Measurements from ENCODE around the gene NALCN.
A peak's percentile ranks its signal among the peaks of the same experiment; 100 is the strongest.

The NALCN gene

GRCh38 chr13:101416181-101417042 is at the start of gene NALCN:
Gene NALCN (minus strand): TSS chr13:101416508. CDS start chr13:101399126, 17,382 bp downstream.
- peak within 1 kb of the TSS; percentile 63 for H3K4me3 ChIP-seq (ENCODE audit: control insufficient read depth, low read depth, low read length)
- no peak for TF ChIP-seq CTCF (conservative IDR thresholded peaks at IDR 0.05; ENCODE audit: control insufficient read depth, insufficient read depth, low read depth, low read length)
- no peak for DNase-seq (ENCODE audit: low read depth)

GRCh38 chr13:101465877-101466276 is 49.6 kb upstream of the NALCN start:
- peak; percentile 91 for DNase-seq (ENCODE audit: low read depth)
- no peak overlapping the region for H3K4me3 ChIP-seq (ENCODE audit: control insufficient read depth, low read depth, low read length)

GRCh38 chr13:101457176-101457575 is 40.9 kb upstream of the NALCN start:
- no peak for TF ChIP-seq CTCF (conservative IDR thresholded peaks at IDR 0.05; ENCODE audit: control insufficient read depth, insufficient read depth, low read depth, low read length)
- DNase-seq (ENCODE audit: low read depth): no peak
- H3K4me3 ChIP-seq (ENCODE audit: control insufficient read depth, low read depth, low read length): no peak overlapping the region

More at GRCh38 chr13:101465877-101466276, 49.6 kb upstream of the NALCN start:
- TF ChIP-seq CTCF (conservative IDR thresholded peaks at IDR 0.05; ENCODE audit: control insufficient read depth, insufficient read depth, low read depth, low read length): no peak

- no peak overlapping the region for H3K4me3 ChIP-seq (ENCODE audit: control insufficient read depth, low read depth, low read length)
- TF ChIP-seq CTCF (conservative IDR thresholded peaks at IDR 0.05; ENCODE audit: control insufficient read depth, insufficient read depth, low read depth, low read length): no peak
- peak; percentile 93 for DNase-seq (ENCODE audit: low read depth)
Observed at GRCh38 chr13:101455863-101456262, 39.6 kb upstream of the NALCN start.

- no peak for TF ChIP-seq CTCF (conservative IDR thresholded peaks at IDR 0.05; ENCODE audit: control insufficient read depth, insufficient read depth, low read depth, low read length)
- peak overlapping the region; percentile 84 for H3K4me3 ChIP-seq (ENCODE audit: control insufficient read depth, low read depth, low read length)
- DNase-seq (ENCODE audit: low read depth): no peak
Observed at GRCh38 chr13:101454767-101455166, 38.5 kb upstream of the NALCN start.

GRCh38 chr13:101453784-101454201 is 37.5 kb upstream of the NALCN start:
- H3K4me3 ChIP-seq (ENCODE audit: control insufficient read depth, low read depth, low read length): peak overlapping the region; percentile 84

More at GRCh38 chr13:101453784-101454201, 37.5 kb upstream of the NALCN start:
- TF ChIP-seq CTCF (conservative IDR thresholded peaks at IDR 0.05; ENCODE audit: control insufficient read depth, insufficient read depth, low read depth, low read length): no peak
- no peak for DNase-seq (ENCODE audit: low read depth)
